Vagina (tissue), 2 donors: ENCODE data around the gene SYCP2. TPM values are rescaled to one million over a fixed set of nuclear protein-coding genes. Genes with fewer than 3 reads are reported as not detected.

Experiments
- DNase-seq, 2 donors: peaks; one replicate each; pipeline ENCODE4 v3.0.0-alpha.2; 2017; ENCODE audit errors: extremely low spot score in 2 of 2
- H3K27ac ChIP-seq: fragments of 200-600 bp; sonication (generic); one replicate; pipeline ENCODE4 v1.5.1; 2019
- H3K27me3 ChIP-seq: fragments of 200-600 bp; sonication (generic); one replicate; pipeline ENCODE4 v1.5.1; 2019
- H3K36me3 ChIP-seq, 2 donors: fragments of 200-600 bp; sonication (generic); one replicate each; pipeline ENCODE4 v1.5.1; 2017 to 2019
- H3K4me1 ChIP-seq: fragments of 200-600 bp; sonication (generic); one replicate; pipeline ENCODE4 v1.5.1; 2019
- H3K4me3 ChIP-seq, 2 donors: fragments of 200-600 bp; sonication (generic); 1 replicate in 1 of 2; 2 replicates in 1 of 2; pipeline ENCODE4 v1.5.1; 2016 to 2019
- H3K9me3 ChIP-seq: fragments of 200-600 bp; sonication (generic); one replicate; pipeline ENCODE4 v1.5.1; 2019
- POLR2A ChIP-seq, 2 donors: fragments of 450-650 bp; IDR thresholded peaks; one replicate each; pipeline ENCODE4 v1.6.1; 2017; ENCODE audit warnings: antibody characterized with exemption in 2 of 2, mild to moderate bottlenecking in 2 of 2, moderate library complexity in 2 of 2
- POLR2AphosphoS5 ChIP-seq, 2 donors: sonication (generic); formaldehyde crosslinking; IDR thresholded peaks; one replicate each; pipeline ENCODE4 v1.9.0; 2017; ENCODE audit warnings: antibody characterized with exemption in 2 of 2, mild to moderate bottlenecking in 2 of 2, low read depth in 1 of 2; ENCODE audit not compliant: insufficient read depth in 1 of 2
- intact Hi-C: fragments of 100-400 bp; cut with DNase I; formaldehyde crosslinking; loops from one replicate; pipeline ENCODE4 v1.15.1; 2023
- total RNA-seq: library from RNA; depleted of rRNA; stranded (reverse); fragments of >200 nt; gene quantifications from one replicate; pipeline ENCODE4 v1.2.3, GENCODE V29; 2016
- TF ChIP-seq, protein P1 (sequence below), 3 experiments: fragments of 450-650 bp in 2 of 3; fragments of 200-600 bp in 1 of 3; sonication (generic) in 1 of 3; IDR thresholded peaks; one replicate each; pipeline ENCODE4 v1.5.1; 2017 to 2019; ENCODE audit warnings: antibody characterized with exemption in 3 of 3, mild to moderate bottlenecking in 2 of 3, moderate library complexity in 2 of 3

The SYCP2 gene
- total RNA-seq, 1 donor from 2014 or later: 3.2 TPM

DNA sequence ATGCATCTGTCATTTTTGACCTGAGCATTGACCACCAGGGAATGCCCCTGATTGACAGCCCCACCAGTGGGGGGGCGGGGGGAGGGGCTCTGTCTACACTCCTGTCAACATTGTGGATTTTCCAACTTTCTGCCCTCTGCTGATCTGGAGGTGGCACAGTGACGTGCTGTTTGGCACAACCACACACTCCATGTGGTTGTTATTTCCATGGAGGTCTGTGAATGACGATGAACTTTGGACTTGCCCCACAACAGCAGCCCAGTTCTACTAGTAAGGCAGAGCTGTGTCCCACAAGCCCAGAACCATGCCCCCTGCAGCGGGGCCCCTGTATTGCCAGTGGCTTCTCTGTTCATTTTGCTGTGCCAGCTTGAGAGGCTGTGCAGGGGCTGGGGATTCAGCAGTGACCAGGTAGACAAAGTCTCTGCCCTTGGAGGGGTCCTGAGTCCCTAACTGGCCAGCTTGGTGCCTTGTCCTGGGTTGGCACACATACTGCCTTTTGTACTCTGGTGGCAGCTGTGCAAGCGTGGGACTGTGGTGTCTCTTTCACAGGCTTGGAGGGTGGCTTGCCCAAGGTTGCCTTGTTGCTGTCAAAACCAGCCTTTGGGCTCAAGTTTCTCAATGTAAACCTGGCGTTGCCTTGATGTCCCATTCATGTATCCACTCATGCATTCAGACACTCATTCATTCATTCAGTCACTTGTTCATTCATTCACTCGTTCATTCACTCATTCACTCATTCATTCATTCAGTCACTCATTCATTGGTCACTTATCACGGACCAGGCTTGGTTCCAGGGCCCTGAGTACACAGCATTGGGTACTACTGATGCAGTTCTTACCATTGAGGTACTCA lies 108.5 kb downstream of the SYCP2 start:
- Histone ChIP-seq H3K4me3 (no peak overlapping the region), H3K27me3 (no peaks in the 10 kb centered on the region)
- peak in 1 of 2 donors; percentile 70 for DNase-seq

DNA sequence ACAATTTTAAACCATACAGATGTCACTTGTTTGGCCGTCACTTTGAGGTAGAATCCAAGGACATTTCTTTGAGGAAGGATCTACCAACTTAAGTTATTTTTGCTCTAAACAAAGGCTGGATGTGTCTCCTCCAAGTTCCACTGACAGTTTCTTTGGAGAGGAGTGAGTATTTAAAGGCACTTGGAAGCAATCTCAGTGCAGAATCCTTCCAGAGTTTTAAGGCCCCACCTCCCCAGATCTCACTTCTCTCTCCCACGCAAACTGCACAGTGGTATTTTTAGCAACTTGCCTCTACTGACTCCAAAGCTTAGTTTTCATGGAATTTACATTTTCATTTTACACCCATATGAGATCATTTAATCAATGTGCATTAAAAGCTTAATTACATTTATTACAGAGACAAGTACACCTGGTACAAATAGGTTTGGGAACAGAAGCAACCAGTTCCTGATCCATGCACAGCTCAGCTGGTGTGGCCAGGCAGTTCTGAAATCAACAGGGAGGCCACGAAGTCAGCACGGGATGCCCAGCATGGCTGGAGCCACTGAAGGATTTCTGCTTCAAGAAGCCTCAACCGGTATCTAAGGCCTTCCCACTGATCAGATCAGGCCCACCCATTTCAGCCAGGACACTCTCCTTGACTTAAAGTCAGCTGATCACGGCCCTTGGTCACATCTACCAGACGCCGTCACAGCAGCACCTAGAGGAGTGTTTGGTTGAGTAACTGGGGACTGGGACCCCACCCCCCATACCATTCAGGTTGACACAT lies 109.8 kb downstream of the SYCP2 start:
- Histone ChIP-seq H3K4me1 (peaks cover 15% of the 10 kb centered on the region), H3K9me3 (no peaks in the 10 kb centered on the region), H3K36me3 (no peaks in the 10 kb centered on the region), H3K27ac (no peak overlapping the region), H3K27me3 (no peaks in the 10 kb centered on the region), H3K4me3 (no peak overlapping the region)
- intact Hi-C loops: no loop called here
- peak in 1 of 2 donors; percentile 77 for DNase-seq
- TF ChIP-seq POLR2AphosphoS5 (IDR thresholded peaks at IDR 0.05; ENCODE audit: insufficient read depth in 1 of 2, low read depth in 1 of 2) (no peak), POLR2A (IDR thresholded peaks at IDR 0.05) (no peak)
- TF ChIP-seq, protein P1, sequence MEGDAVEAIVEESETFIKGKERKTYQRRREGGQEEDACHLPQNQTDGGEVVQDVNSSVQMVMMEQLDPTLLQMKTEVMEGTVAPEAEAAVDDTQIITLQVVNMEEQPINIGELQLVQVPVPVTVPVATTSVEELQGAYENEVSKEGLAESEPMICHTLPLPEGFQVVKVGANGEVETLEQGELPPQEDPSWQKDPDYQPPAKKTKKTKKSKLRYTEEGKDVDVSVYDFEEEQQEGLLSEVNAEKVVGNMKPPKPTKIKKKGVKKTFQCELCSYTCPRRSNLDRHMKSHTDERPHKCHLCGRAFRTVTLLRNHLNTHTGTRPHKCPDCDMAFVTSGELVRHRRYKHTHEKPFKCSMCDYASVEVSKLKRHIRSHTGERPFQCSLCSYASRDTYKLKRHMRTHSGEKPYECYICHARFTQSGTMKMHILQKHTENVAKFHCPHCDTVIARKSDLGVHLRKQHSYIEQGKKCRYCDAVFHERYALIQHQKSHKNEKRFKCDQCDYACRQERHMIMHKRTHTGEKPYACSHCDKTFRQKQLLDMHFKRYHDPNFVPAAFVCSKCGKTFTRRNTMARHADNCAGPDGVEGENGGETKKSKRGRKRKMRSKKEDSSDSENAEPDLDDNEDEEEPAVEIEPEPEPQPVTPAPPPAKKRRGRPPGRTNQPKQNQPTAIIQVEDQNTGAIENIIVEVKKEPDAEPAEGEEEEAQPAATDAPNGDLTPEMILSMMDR (IDR thresholded peaks at IDR 0.05): no peak

More for the DNA sequence above, 108.5 kb downstream of the SYCP2 start:
- no peaks in the 10 kb centered on the region for H3K36me3 ChIP-seq
- intact Hi-C loops: no loop called here
- H3K9me3 ChIP-seq: no peaks in the 10 kb centered on the region
- peaks cover 19% of the 10 kb centered on the region for H3K4me1 ChIP-seq
- TF ChIP-seq, protein P1 (IDR thresholded peaks at IDR 0.05): no peak
- TF ChIP-seq POLR2AphosphoS5 (IDR thresholded peaks at IDR 0.05; ENCODE audit: insufficient read depth in 1 of 2, low read depth in 1 of 2): no peak
- TF ChIP-seq POLR2A (IDR thresholded peaks at IDR 0.05): no peak
- no peak overlapping the region for H3K27ac ChIP-seq

- Histone ChIP-seq H3K4me1 (peaks cover 15% of the 10 kb centered on the region), H3K4me3 (no peak overlapping the region), H3K27ac (no peak overlapping the region), H3K27me3 (no peaks in the 10 kb centered on the region), H3K9me3 (no peaks in the 10 kb centered on the region), H3K36me3 (no peaks in the 10 kb centered on the region)
- peak in 1 of 2 donors; percentile 49 for DNase-seq
- intact Hi-C loops: no loop called here
- TF ChIP-seq POLR2A (IDR thresholded peaks at IDR 0.05): no peak
- TF ChIP-seq POLR2AphosphoS5 (IDR thresholded peaks at IDR 0.05; ENCODE audit: insufficient read depth in 1 of 2, low read depth in 1 of 2): no peak
- TF ChIP-seq, protein P1 (IDR thresholded peaks at IDR 0.05): no peak
Observed at GRCh38 chr20:59823030-59823423, 110.4 kb downstream of the SYCP2 start.

GRCh38 chr20:59822291-59823029 lies 111.0 kb downstream of the SYCP2 start:
- Histone ChIP-seq H3K27ac (no peak overlapping the region), H3K36me3 (no peaks in the 10 kb centered on the region), H3K4me3 (no peak overlapping the region), H3K9me3 (no peaks in the 10 kb centered on the region), H3K27me3 (no peaks in the 10 kb centered on the region), H3K4me1 (peaks cover 15% of the 10 kb centered on the region)
- TF ChIP-seq POLR2A (IDR thresholded peaks at IDR 0.05): no peak
- no peak for TF ChIP-seq POLR2AphosphoS5 (IDR thresholded peaks at IDR 0.05; ENCODE audit: insufficient read depth in 1 of 2, low read depth in 1 of 2)
- TF ChIP-seq, protein P1 (IDR thresholded peaks at IDR 0.05): no peak
- intact Hi-C loops: no loop called here
- DNase-seq: peak in 1 of 2 donors; percentile 65
